ENCODE results near the gene EFNA5. TPM values are rescaled to one million over a fixed set of nuclear protein-coding genes. Genes with fewer than 3 reads are reported as not detected.

EFNA5 gene
- polyA plus RNA-seq, 1 donor (not counting 4 experiments of a cell fraction or from before 2014, with no cell fraction given): 4.8 TPM

GRCh38 chr5:107673039-107673367 lies 2.3 kb upstream of the EFNA5 start:
- H2AFZ ChIP-seq (ENCODE audit: control insufficient read depth, low read length): peak overlapping the region; percentile 92
- peak overlapping the region; percentile 97 for H3K4me2 ChIP-seq (ENCODE audit: control insufficient read depth, extremely low read depth, insufficient read depth, low read depth, low read length)
- no peaks in the 10 kb centered on the region for H3K9me1 ChIP-seq (ENCODE audit: control insufficient read depth, extremely low read depth, insufficient read depth, low read length)
- H4K20me1 ChIP-seq (ENCODE audit: control insufficient read depth, extremely low read depth, insufficient read depth, low read length): no peaks in the 10 kb centered on the region
- H3K4me1 ChIP-seq (ENCODE audit: control insufficient read depth, extremely low read depth, insufficient read depth, low read length): peaks cover 10% of the 10 kb centered on the region
- no peak for FAIRE-seq
- no peaks in the 10 kb centered on the region for H3K27me3 ChIP-seq (ENCODE audit: control insufficient read depth, extremely low read depth, insufficient read depth, low read length)
- TF ChIP-seq EZH2 (IDR thresholded peaks at IDR 0.05; ENCODE audit: low read length) (no peak), CTCF (optimal IDR thresholded peaks at IDR 0.05 in 1 of 3, IDR thresholded peaks at IDR 0.05 in 1 of 3, conservative IDR thresholded peaks at IDR 0.05 in 1 of 3; ENCODE audit: extremely low read depth in 1 of 3, insufficient read depth in 2 of 3, low read length in 3 of 3) (no peak)
- H3K4me3 ChIP-seq (ENCODE audit: control insufficient read depth in 2 of 3, extremely low read depth in 1 of 3, insufficient read depth in 2 of 3, low read depth in 1 of 3, low read length in 3 of 3): peak overlapping the region; percentile 43 to 82 (median 68)
- no peaks in the 10 kb centered on the region for H3K36me3 ChIP-seq (ENCODE audit: control insufficient read depth in 2 of 2, extremely low read depth in 1 of 2, insufficient read depth in 2 of 2, low read length in 2 of 2)
- H3K79me2 ChIP-seq (ENCODE audit: control insufficient read depth, insufficient read depth, low read length): peaks cover 29% of the 10 kb centered on the region
- DNase-seq (ENCODE audit: low read depth, low spot score): no peak
- peak overlapping the region; percentile 88 for H3K27ac ChIP-seq (ENCODE audit: control insufficient read depth, insufficient read depth, low read length)
- peak overlapping the region; percentile 92 for H3K9ac ChIP-seq (ENCODE audit: control insufficient read depth, extremely low read depth, insufficient read depth, low read length)
- dilution Hi-C loops (cut with MboI; ENCODE audit: extremely low pct_ligation_motif_present, low sequenced_read_pairs): no loop called here
- no peaks in the 10 kb centered on the region for H3K9me3 ChIP-seq (ENCODE audit: control insufficient read depth, low read depth, low read length)

GRCh38 chr5:107672211-107673038 lies 1.7 kb upstream of the EFNA5 start:
- DNase-seq (ENCODE audit: low read depth, low spot score): peak; percentile 85
- Histone ChIP-seq H2AFZ (ENCODE audit: control insufficient read depth, low read length) (peak overlapping the region; percentile 92), H3K4me3 (ENCODE audit: control insufficient read depth in 2 of 3, extremely low read depth in 1 of 3, insufficient read depth in 2 of 3, low read depth in 1 of 3, low read length in 3 of 3) (peak overlapping the region; percentile 65 to 91 (median 82)), H3K4me2 (ENCODE audit: control insufficient read depth, extremely low read depth, insufficient read depth, low read depth, low read length) (peak overlapping the region; percentile 97), H3K27ac (ENCODE audit: control insufficient read depth, insufficient read depth, low read length) (peak overlapping the region; percentile 88), H3K79me2 (ENCODE audit: control insufficient read depth, insufficient read depth, low read length) (peaks cover 35% of the 10 kb centered on the region), H3K9me3 (ENCODE audit: control insufficient read depth, low read depth, low read length) (no peaks in the 10 kb centered on the region), H3K9me1 (ENCODE audit: control insufficient read depth, extremely low read depth, insufficient read depth, low read length) (no peaks in the 10 kb centered on the region), H3K27me3 (ENCODE audit: control insufficient read depth, extremely low read depth, insufficient read depth, low read length) (no peaks in the 10 kb centered on the region), H3K9ac (ENCODE audit: control insufficient read depth, extremely low read depth, insufficient read depth, low read length) (peak overlapping the region; percentile 92), H4K20me1 (ENCODE audit: control insufficient read depth, extremely low read depth, insufficient read depth, low read length) (no peaks in the 10 kb centered on the region), H3K4me1 (ENCODE audit: control insufficient read depth, extremely low read depth, insufficient read depth, low read length) (peaks cover 12% of the 10 kb centered on the region), H3K36me3 (ENCODE audit: control insufficient read depth in 2 of 2, extremely low read depth in 1 of 2, insufficient read depth in 2 of 2, low read length in 2 of 2) (no peaks in the 10 kb centered on the region)
- no peak for TF ChIP-seq EZH2 (IDR thresholded peaks at IDR 0.05; ENCODE audit: low read length)
- TF ChIP-seq CTCF (optimal IDR thresholded peaks at IDR 0.05 in 1 of 3, IDR thresholded peaks at IDR 0.05 in 1 of 3, conservative IDR thresholded peaks at IDR 0.05 in 1 of 3; ENCODE audit: extremely low read depth in 1 of 3, insufficient read depth in 2 of 3, low read length in 3 of 3): peak in 1 of 3 experiments; percentile 28
- dilution Hi-C loops (cut with MboI; ENCODE audit: extremely low pct_ligation_motif_present, low sequenced_read_pairs): no loop called here
- FAIRE-seq: peak; percentile 44

Data from keratinocyte (primary cell).